ENCODE data around the gene MAP3K19. TPM values are rescaled to one million over a fixed set of nuclear protein-coding genes. Genes with fewer than 3 reads are reported as not detected.

Gene MAP3K19
- total RNA-seq, 1 experiment from 2014 or later: not detected

DNA sequence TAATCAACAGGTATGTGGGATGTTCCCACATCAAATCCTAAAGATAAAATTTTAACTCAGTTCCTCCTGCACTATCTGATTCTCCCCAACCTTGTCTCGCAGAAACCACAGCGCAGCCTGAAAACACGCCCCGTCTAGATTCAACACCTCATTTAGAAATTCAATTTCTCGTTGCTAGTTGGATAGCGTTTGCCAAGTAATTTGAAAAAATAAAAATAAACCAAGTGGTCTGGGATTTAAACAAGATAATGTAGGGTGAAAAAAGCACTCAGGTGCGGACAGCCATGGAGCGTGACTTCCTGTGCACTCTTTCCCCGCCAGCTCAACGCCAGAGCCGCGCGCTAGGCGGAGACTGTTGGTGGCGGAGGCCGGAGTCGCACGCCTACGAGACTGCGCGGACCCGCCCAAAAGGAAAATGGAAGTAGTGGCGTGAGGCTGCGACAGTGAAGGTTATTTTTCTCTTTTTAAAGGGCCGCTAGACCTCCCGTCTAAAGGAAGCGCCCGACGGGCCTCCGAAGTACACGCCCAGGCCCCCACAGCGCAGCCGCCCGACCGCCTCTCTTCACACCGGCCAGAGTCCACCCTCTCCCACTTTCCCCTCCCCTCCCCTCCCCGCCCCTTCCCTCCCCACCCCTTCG, 129.2 kb downstream of the MAP3K19 start:
- Mint-ChIP-seq H3K27me3 (ENCODE audit: unreplicated experiment) (no peaks in the 10 kb centered on the region), H3K9me3 (ENCODE audit: low read depth, unreplicated experiment) (no peaks in the 10 kb centered on the region), H3K4me3 (ENCODE audit: low read depth, unreplicated experiment) (peak overlapping the region; percentile 99), H3K27ac (ENCODE audit: unreplicated experiment) (peak overlapping the region; percentile 99), H3K36me3 (ENCODE audit: insufficient read depth, unreplicated experiment) (peaks cover 36% of the 10 kb centered on the region), H3K4me1 (ENCODE audit: low read depth, unreplicated experiment) (peaks cover 6% of the 10 kb centered on the region)
- CTCF ChIA-PET: interaction anchor here (1.0 to 1.2 kb wide), 2 partner anchors 99 to 385 kb away, joined by 3 to 9 read pairs; no protein-coding TSS in a partner anchor
- TF ChIP-seq CTCF (IDR thresholded peaks at IDR 0.05; ENCODE audit: unreplicated experiment): no peak
- no peak for DNase-seq
- BruUV-seq (replicated peaks): TSS peak; percentile 68
- intact Hi-C loops (cut with micrococcal nuclease; ENCODE audit: unreplicated experiment): loop anchor here (2.0 kb wide), 1 partner anchor 15 kb away; no protein-coding TSS in a partner anchor

GRCh38 chr2:134917360-134917865, 129.8 kb downstream of the MAP3K19 start:
- no peaks in the 10 kb centered on the region for H3K9me3 Mint-ChIP-seq (ENCODE audit: low read depth, unreplicated experiment)
- H3K4me3 Mint-ChIP-seq (ENCODE audit: low read depth, unreplicated experiment): peak overlapping the region; percentile 99
- H3K27ac Mint-ChIP-seq (ENCODE audit: unreplicated experiment): peak overlapping the region; percentile 99
- peaks cover 36% of the 10 kb centered on the region for H3K36me3 Mint-ChIP-seq (ENCODE audit: insufficient read depth, unreplicated experiment)
- intact Hi-C loops (cut with micrococcal nuclease; ENCODE audit: unreplicated experiment): no loop called here
- H3K27me3 Mint-ChIP-seq (ENCODE audit: unreplicated experiment): no peaks in the 10 kb centered on the region
- DNase-seq: peak; percentile 12
- peaks cover under 1% of the 10 kb centered on the region for H3K4me1 Mint-ChIP-seq (ENCODE audit: low read depth, unreplicated experiment)
- no TSS peak for BruUV-seq (replicated peaks)
- TF ChIP-seq CTCF (IDR thresholded peaks at IDR 0.05; ENCODE audit: unreplicated experiment): no peak
- CTCF ChIA-PET: interaction anchor here (0.6 to 1.2 kb wide), 3 partner anchors 98 to 385 kb away, joined by 3 to 9 read pairs (median 6); no protein-coding TSS in a partner anchor

Other genes starting within 250 kb of the MAP3K19 start
- not detected in 2 replicates for gene ACMSD, start 208.8 kb downstream of the MAP3K19 start, total RNA-seq (2022)
- gene CCNT2, start 128.6 kb downstream of the MAP3K19 start, total RNA-seq (2022): 40.0 and 43.8 TPM in 2 replicates
- gene RAB3GAP1, start 4.8 kb upstream of the MAP3K19 start, total RNA-seq (2022): 47.6 and 50.6 TPM in 2 replicates

Measured in Calu3 (cell line).